Stromal cell of bone marrow (primary cell): Measurements from ENCODE around the gene TRIM24.

ENCODE experiments used
- DNase-seq: peaks from one replicate; pipeline ENCODE4 v3.0.0-alpha.2; 2012; ENCODE audit warnings: low read depth

The TRIM24 gene

DNA sequence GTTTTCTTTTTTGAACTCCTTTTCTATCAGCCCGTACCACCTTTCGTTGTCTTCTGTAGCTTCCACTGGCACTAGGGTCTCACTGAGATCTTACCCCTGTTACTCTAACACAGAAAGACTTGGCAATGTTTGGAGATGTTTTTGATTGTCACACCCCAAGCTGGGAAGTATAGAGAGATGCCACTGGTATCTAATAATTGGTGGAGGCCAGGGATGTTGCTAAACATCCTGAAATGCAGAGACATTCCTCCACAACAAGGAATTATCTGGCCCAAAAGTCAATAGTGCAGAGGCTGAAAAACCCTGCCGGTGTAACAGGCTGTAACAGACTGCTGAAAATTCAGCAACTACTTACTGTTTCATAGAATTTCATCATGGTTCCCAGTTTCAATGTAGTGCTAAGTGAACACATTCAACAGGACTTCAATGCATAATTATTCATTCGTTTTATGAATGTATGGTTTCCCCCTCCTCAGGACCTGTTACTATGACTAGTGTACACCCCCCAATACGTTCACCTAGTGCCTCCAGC, 115.9 kb downstream of the TRIM24 start:
- DNase-seq, result no peak

GRCh38 chr7:138579136-138579535, 119.1 kb downstream of the TRIM24 start:
- no peak for DNase-seq

- no peak for DNase-seq
Measured at GRCh38 chr7:138579671-138580070, 119.6 kb downstream of the TRIM24 start.

- DNase-seq, result no peak
Measured at GRCh38 chr7:138581065-138581464, 121.0 kb downstream of the TRIM24 start.

DNA sequence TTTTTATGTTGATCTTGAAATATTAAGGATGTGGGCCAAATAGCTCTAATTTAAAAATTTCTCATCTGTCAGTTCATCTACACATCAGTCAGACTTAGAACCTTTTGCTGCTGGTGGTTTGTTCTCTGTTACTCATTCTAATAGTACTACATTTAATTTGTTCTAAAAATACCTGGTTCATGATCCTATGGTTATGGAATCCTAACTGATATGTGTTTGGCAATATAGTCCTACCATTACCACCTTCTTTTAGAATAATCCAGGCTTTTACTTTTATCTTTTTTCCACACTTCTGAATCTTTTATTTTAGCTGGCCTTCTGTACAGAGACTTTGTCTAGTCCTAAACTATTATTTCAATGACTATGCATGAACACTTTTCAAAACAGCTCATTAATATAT, 124.2 kb downstream of the TRIM24 start:
- DNase-seq, result no peak

GRCh38 chr7:138584696-138585095, 124.6 kb downstream of the TRIM24 start:
- DNase-seq, result no peak

DNA sequence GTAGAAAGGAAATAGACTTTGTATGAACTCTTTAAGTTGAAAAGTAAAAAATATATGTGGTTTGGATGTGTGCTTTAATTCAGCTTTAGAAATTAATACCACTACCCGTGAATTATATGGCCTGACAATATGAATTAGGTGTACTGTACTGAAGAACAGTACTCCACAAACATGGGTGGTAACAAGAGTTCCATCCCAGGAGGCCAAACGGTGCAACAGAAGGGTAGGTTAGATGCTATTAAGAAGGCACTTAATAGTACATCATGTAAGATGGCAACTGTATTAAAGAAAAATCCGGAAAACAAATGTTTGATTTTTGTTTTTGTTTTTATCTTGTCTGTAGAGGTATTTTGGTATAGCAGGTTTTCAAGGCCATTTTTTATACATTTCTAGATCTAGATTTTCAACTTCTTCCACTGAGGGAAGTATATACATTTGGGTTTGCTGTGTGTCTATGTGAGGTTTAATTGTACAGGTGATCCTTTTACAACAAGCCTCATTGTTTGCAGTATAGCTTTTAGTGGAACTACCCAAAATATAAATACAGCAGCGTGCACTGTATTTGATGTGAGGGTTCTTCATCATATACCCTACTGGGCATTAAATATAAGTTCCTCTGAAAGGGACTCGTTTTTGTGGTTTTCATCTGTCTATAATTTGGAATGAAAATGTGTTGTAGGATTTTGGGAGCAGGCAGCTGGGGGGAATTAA, 125.4 kb downstream of the TRIM24 start:
- no peak for DNase-seq

DNA sequence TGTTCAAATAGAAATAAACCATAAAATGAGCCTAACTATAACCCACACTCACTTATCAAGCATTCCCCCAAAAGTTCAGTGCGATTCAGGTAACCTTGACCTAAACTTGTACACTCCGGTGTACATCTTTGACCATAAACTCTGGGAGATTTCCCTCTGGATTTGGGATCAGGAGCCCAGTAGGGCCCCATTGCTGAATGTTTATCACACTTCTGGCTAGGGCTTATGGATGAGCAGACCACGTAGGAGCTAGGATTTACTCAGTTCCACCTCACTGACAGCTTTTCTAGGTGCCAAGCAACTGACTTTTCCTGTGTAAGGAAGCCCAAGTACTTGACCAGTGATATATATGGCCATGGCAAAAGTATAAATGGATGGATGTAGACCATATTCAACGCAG, 127.4 kb downstream of the TRIM24 start:
- DNase-seq, result no peak

- DNase-seq, result no peak
Measured at GRCh38 chr7:138588986-138589385, 128.9 kb downstream of the TRIM24 start.

DNA sequence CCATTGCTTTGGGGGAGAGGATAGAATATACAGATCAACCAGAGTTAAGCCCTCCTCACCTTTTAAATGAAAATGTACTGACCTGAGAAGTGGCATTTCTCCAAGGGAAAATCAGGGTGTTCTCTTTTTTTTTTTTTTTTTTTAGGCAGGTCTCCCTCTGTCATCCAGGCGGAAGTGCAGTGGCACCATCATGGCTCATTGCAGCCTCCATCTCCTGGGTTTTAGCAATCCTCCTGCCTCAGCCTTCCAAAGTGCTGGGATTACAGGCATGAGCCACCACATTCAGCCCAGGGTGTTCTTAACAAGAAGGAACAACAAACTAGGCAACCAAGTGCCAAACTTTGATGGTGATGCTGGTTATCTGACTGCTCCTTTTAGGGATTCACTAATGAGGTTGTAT, 130.1 kb downstream of the TRIM24 start:
- no peak for DNase-seq

DNA sequence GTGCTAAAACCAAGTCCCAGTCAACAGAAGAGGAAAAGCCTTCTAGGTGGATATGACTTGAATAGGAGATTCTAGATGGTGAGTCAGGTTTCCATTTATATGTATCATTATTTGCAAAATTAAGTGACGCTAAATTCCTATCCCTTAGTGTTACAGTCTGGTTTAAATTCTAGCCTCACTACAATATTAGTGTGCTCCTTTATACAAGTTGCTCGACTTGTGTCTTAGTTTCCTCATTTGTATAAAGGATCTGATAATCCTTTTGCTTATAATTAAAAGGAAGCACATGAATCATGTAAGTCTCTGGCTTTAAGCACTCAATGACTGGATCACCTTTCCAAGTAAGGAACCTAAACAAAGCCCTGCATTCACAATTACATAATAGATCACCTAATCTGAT, 135.4 kb downstream of the TRIM24 start:
- DNase-seq, result no peak

- DNase-seq, result no peak
Measured at GRCh38 chr7:138602451-138602850, 142.4 kb downstream of the TRIM24 start.

GRCh38 chr7:138603549-138604318, 143.7 kb downstream of the TRIM24 start:
- DNase-seq, result no peak

DNA sequence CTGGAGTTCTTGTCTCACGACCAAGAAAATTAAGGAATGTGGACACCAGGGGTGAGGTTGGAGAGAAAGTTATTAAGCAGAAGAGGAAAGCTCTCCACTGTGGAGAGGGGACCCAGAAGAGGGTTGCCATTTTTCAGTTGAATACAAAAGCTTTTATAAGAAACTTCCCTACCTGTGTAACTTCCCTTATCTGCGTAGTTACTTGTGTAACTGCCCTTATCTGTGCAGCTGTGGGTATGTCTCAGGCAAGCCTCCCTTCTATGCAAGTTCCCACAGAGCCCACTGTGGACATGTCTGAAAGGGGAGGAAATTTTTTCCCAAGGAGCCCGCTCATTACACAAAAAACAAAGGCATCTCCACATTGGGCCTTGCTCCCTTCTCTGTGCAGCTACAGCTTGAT, 146.2 kb downstream of the TRIM24 start:
- DNase-seq, result no peak

DNA sequence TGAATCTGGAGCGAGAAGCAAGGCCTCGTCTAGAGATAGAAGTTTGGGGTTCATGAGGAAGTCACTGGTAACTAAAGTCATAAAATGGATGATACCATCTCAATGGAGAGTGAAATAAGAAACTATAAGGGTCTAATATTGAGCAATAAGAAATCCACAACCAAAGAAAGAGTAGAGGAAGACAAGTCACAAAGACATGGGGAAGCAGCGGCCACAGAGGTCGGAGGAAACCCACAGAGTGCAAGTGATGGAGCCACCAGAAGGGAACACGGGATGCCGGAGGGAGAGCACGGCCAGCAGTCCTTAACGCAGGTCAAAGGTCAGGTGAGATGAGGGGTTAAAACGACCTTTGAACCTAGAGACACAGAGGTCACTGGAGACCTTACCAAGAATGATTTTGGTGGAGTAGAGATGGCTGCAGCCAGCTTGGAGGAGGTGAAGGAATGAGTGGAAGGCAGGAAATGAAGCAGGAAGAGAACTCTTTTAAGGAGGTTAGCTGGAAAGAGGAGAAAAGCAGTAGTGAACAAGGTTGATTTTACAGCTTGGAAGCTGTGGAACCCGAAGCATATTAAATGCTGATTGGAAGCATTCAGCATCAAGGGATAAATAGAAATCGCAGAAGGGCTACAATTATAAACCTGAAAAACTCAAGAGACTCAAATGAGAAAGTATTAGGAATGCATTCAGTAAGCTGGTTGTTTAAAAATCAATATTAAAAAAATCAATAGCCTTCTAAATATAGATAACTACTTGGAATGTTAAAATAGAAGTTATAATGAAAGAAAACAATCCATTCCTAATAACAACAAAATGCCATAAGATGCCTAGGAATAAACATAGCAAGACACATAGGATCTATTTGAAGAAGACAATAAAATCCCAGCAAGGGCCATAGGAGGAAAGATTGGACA, 147.4 kb downstream of the TRIM24 start:
- no peak for DNase-seq

DNA sequence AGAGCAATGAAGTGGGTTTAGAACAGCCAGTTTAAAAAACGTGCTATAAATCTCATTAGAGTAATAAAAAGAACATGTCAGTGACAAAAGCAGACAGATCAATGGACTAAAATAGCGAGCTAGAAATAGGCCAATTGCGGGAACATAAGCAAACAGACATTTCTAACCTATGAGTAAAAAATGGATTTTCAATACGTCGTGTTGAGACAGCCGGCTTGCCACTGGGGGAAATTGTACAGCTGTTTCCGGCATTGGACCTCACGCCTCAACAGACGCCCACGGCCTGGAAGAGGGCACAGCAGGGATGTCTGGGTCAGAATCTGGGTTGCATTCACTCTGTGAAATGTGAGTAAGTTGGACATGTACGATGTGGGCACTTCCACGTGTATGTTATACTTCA, 148.2 kb downstream of the TRIM24 start:
- DNase-seq, result no peak

DNA sequence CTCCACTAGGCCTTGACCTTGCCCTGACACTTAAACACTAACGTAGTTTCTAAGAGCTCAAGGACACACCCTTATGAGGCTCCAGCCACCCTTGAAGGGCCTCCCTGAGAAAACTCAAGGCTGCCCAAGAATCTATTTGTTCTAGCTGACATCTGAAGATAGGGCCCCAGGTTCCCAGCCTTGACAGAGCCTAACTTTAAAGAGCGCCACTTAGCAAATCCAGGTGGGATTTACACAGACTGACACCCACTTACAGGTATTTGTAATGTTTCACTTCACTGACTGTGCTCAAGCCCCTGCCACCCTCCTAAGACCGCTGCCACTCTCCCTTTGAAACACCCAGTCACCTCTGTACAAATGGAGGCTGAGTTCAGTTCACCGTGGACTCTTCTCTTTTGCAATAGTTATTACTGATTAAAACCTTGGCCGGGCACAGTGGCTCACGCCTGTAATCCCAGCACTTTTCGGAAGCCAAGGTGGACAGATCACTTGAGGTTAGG, 150.7 kb downstream of the TRIM24 start:
- no peak for DNase-seq

DNA sequence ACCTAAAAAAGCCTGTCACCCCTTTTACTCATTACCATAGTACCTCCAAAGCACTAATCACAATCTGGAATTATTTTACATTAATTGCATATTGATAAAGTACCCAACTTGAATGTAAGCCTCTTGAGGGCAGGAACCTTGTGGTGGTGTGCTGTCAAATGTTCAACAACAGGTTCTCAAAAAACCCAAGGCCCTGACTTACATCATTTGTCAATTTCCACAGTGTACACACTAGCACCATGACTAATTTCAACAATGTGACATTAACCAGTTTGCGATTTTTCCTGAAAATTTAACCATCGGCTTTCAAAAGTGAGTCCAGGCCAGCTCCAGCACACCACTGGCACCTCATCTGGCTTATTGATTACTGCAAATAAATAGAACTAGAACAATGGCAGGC, 153.6 kb downstream of the TRIM24 start:
- DNase-seq, result no peak

DNA sequence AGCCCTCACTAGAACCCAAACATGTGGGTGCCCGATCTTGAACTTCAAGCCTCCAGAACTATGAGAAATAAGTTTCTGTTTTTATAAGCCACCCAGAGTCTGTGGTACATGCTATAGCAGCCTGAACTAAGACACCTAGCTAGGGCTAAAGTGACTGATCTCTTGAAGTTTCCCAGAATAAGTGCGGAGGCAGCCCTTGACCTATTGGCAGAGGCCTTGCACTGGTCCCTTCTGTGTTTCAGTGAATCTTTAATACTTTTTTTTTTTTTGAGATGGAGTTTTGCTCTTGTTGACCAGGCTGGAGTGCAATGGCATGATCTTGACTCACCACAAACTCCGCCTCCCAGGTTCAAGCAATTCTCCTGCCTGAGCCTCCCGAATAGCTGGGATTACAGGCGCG, 156.0 kb downstream of the TRIM24 start:
- DNase-seq, result no peak

DNA sequence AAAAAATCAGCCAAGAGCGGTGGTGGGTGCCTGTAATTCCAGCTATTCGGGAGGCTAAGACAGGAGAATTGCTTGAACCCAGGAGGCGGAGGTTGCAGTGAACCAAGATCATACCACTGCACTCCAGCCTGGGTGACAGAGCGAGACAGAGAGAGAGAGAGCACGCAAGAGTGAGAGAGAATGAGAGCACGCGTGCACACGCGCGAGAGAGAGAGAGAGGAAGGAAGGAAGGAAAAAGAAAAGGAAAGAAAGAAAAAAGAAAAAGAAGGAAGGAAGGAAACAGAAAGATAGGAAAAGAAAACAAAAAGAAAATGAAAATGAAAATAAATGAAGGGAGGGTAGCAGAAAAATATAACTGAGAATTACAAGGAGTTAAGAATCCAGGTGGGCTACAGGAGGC, 158.4 kb downstream of the TRIM24 start:
- DNase-seq, result no peak

- no peak for DNase-seq
Measured at GRCh38 chr7:138618933-138619332, 158.9 kb downstream of the TRIM24 start.

GRCh38 chr7:138622841-138623240, 162.8 kb downstream of the TRIM24 start:
- no peak for DNase-seq
